HEK293 (cell line): ENCODE results near the gene ACP1.

Experiments used
- CTCF ChIA-PET: fragments of 350-600 bp; formaldehyde crosslinking; extraction: SDS; loops from one replicate; lab custom pipeline; 2021; ENCODE audit warnings: antibody characterized with exemption; lab: Yijun Ruan, JAX
- POLR2A ChIA-PET: fragments of 300-600 bp; formaldehyde crosslinking; extraction: SDS; loops from one replicate; lab custom pipeline; 2020; ENCODE audit warnings: antibody characterized with exemption, inconsistent platforms; lab: Yijun Ruan, JAX
- H3K27ac ChIP-seq: fragments of 200-500 bp; sonication (Bioruptor generic); 2 replicates; pipeline ENCODE4 v1.5.1; 2014; ENCODE audit warnings: low read depth, low read length, control low read depth, inconsistent platforms; ENCODE audit errors: extremely low read depth
- H3K36me3 ChIP-seq, 2 experiments: fragments of 200-500 bp in 1 of 2; sonication (Bioruptor generic) in 1 of 2; 1 replicate in 1 of 2; 2 replicates in 1 of 2; pipeline ENCODE4 v1.5.1; 2014 to 2017; ENCODE audit warnings: inconsistent platforms in 2 of 2, low read length in 2 of 2; ENCODE audit not compliant: control insufficient read depth in 2 of 2, insufficient read depth in 1 of 2
- H3K4me1 ChIP-seq: fragments of 200-500 bp; sonication (Bioruptor generic); 2 replicates; pipeline ENCODE4 v1.5.1; 2014; ENCODE audit warnings: mild to moderate bottlenecking, low read length, inconsistent platforms; ENCODE audit not compliant: control insufficient read depth, insufficient read depth
- H3K4me3 ChIP-seq: 2 replicates; pipeline ENCODE4 v1.5.1; 2011; ENCODE audit warnings: low read depth, mild to moderate bottlenecking, control low read depth, low read length, moderate library complexity
- H3K9me3 ChIP-seq: fragments of 200-500 bp; sonication (Bioruptor generic); 2 replicates; pipeline ENCODE4 v1.5.1; 2014; ENCODE audit warnings: low read depth, low read length, inconsistent platforms; ENCODE audit not compliant: control insufficient read depth, insufficient read depth
- HOXC10 ChIP-seq: sonication (generic); formaldehyde crosslinking; IDR thresholded peaks from 2 replicates; pipeline ENCODE4 v1.8.1; 2023; ENCODE audit warnings: mild to moderate bottlenecking, missing genetic modification reagents
- INSM2 ChIP-seq: fragments of 450-650 bp; formaldehyde crosslinking; IDR thresholded peaks from 2 replicates; pipeline ENCODE4 v1.5.1; 2016; ENCODE audit warnings: missing biosample characterization, missing genetic modification characterization
- KLF10 ChIP-seq: fragments of 450-650 bp; IDR thresholded peaks from 2 replicates; pipeline ENCODE4 v1.5.1; 2018; ENCODE audit warnings: missing biosample characterization, mild to moderate bottlenecking, missing genetic modification characterization
- PATZ1 ChIP-seq: fragments of 450-650 bp; formaldehyde crosslinking; IDR thresholded peaks from 2 replicates; pipeline ENCODE4 v1.5.1; 2016; ENCODE audit warnings: missing biosample characterization, missing genetic modification characterization
- PRDM4 ChIP-seq: fragments of 450-650 bp; formaldehyde crosslinking; IDR thresholded peaks from 2 replicates; pipeline ENCODE4 v1.5.1; 2017; ENCODE audit warnings: missing biosample characterization, missing genetic modification characterization
- ZBTB6 ChIP-seq: fragments of 450-650 bp; formaldehyde crosslinking; IDR thresholded peaks from 2 replicates; pipeline ENCODE4 v1.5.1; 2017; ENCODE audit warnings: missing biosample characterization, missing genetic modification characterization
- ZFP41 ChIP-seq: fragments of 450-650 bp; formaldehyde crosslinking; IDR thresholded peaks from 2 replicates; pipeline ENCODE4 v1.5.1; 2016; ENCODE audit warnings: missing biosample characterization, missing genetic modification characterization, borderline replicate concordance
- ZNF140 ChIP-seq: fragments of 450-650 bp; formaldehyde crosslinking; IDR thresholded peaks from 2 replicates; pipeline ENCODE4 v1.5.1; 2016; ENCODE audit warnings: missing biosample characterization, missing genetic modification characterization
- ZNF266 ChIP-seq: fragments of 450-650 bp; formaldehyde crosslinking; IDR thresholded peaks from 2 replicates; pipeline ENCODE4 v1.5.1; 2016; ENCODE audit warnings: missing biosample characterization, missing genetic modification characterization, low read depth
- ZNF280D ChIP-seq: fragments of 450-650 bp; formaldehyde crosslinking; IDR thresholded peaks from 2 replicates; pipeline ENCODE4 v1.5.1; 2016; ENCODE audit warnings: missing biosample characterization, missing genetic modification characterization
- ZNF302 ChIP-seq: fragments of 450-650 bp; formaldehyde crosslinking; IDR thresholded peaks from 2 replicates; pipeline ENCODE4 v1.5.1; 2016; ENCODE audit warnings: missing biosample characterization, missing genetic modification characterization, low read depth
- ZNF324 ChIP-seq: fragments of 450-650 bp; formaldehyde crosslinking; IDR thresholded peaks from 2 replicates; pipeline ENCODE4 v1.5.1; 2016; ENCODE audit warnings: missing biosample characterization, missing genetic modification characterization
- ZNF37A ChIP-seq: fragments of 450-650 bp; IDR thresholded peaks from 2 replicates; pipeline ENCODE4 v1.5.1; 2018; ENCODE audit warnings: missing biosample characterization, missing genetic modification characterization
- ZNF544 ChIP-seq: fragments of 450-650 bp; formaldehyde crosslinking; IDR thresholded peaks from 2 replicates; pipeline ENCODE4 v1.5.0; 2017; ENCODE audit warnings: missing biosample characterization, missing genetic modification characterization
- ZNF629 ChIP-seq: fragments of 450-650 bp; formaldehyde crosslinking; IDR thresholded peaks from 2 replicates; pipeline ENCODE4 v1.5.1; 2017; ENCODE audit warnings: missing biosample characterization, missing genetic modification characterization
- ZNF707 ChIP-seq: fragments of 450-650 bp; formaldehyde crosslinking; IDR thresholded peaks from 2 replicates; pipeline ENCODE4 v1.5.1; 2016; ENCODE audit warnings: missing biosample characterization, missing genetic modification characterization
- ZNF747 ChIP-seq: fragments of 450-650 bp; formaldehyde crosslinking; IDR thresholded peaks from 2 replicates; pipeline ENCODE4 v1.5.1; 2016; ENCODE audit warnings: missing biosample characterization, missing genetic modification characterization

The ACP1 gene

GRCh38 chr2:309148-309953 lies 44.6 kb downstream of the ACP1 start (continued):
- no peak for TF ChIP-seq INSM2 (tag by site-specific recombination)
- TF ChIP-seq ZNF544 (tag by site-specific recombination): no peak
- no peak for TF ChIP-seq ZNF324

GRCh38 chr2:309954-310510 lies 45.3 kb downstream of the ACP1 start:
- ChIA-PET POLR2A (no interaction called here), CTCF (interaction anchor here (0.6 kb wide), 1 partner anchor 499 kb away, joined by 6 read pairs; no protein-coding TSS in a partner anchor)
- H3K27ac ChIP-seq: no peak overlapping the region
- no peaks in the 10 kb centered on the region for H3K36me3 ChIP-seq
- no peak for TF ChIP-seq ZNF140 (tag by site-specific recombination)
- no peak for TF ChIP-seq ZNF266 (tag by site-specific recombination)
- no peak for TF ChIP-seq ZFP41
- no peaks in the 10 kb centered on the region for H3K4me1 ChIP-seq
- no peaks in the 10 kb centered on the region for H3K9me3 ChIP-seq
- no peak overlapping the region for H3K4me3 ChIP-seq

GRCh38 chr2:310994-311393 lies 46.2 kb downstream of the ACP1 start:
- POLR2A ChIA-PET: no interaction called here
- Histone ChIP-seq H3K4me1 (no peaks in the 10 kb centered on the region), H3K27ac (no peak overlapping the region), H3K4me3 (no peak overlapping the region), H3K9me3 (no peaks in the 10 kb centered on the region), H3K36me3 (no peaks in the 10 kb centered on the region)
- CTCF ChIA-PET: no interaction called here
- TF ChIP-seq INSM2 (tag by site-specific recombination): no peak
- TF ChIP-seq ZNF544 (tag by site-specific recombination): no peak
- no peak for TF ChIP-seq ZNF302 (tag by site-specific recombination)
- no peak for TF ChIP-seq ZNF280D (tag by site-specific recombination)
- TF ChIP-seq ZNF747 (tag by site-specific recombination): no peak
- TF ChIP-seq ZNF707 (tag by site-specific recombination): no peak
- TF ChIP-seq PATZ1 (tag by site-specific recombination): no peak
- no peak for TF ChIP-seq ZNF37A
- no peak for TF ChIP-seq ZNF629
- no peak for TF ChIP-seq ZBTB6
- no peak for TF ChIP-seq HOXC10 (CRISPR knock-in tag)
- no peak for TF ChIP-seq PRDM4
- TF ChIP-seq KLF10 (tag by site-specific recombination): no peak
